K562 (cell line): Measurements from ENCODE around the gene ZBTB32. TPM values are rescaled to one million over a fixed set of nuclear protein-coding genes. Genes with fewer than 3 reads are reported as not detected.

ENCODE experiments used
- DACH1 ChIP-seq: fragments of 450-650 bp; IDR thresholded peaks from 2 replicates; pipeline ENCODE4 v1.6.1; 2018; ENCODE audit not compliant: partially characterized antibody
- EHMT2 ChIP-seq: fragments of 450-650 bp; IDR thresholded peaks from 2 replicates; pipeline ENCODE4 v1.6.1; 2018; ENCODE audit warnings: antibody characterized with exemption
- GABPA ChIP-seq: fragments of 200-800 bp; sonication (Bioruptor generic); conservative IDR thresholded peaks from 2 replicates; pipeline ENCODE4 v1.6.1; 2016; ENCODE audit warnings: low read depth, missing genetic modification characterization, missing compliant biosample characterization
- HBP1 ChIP-seq: fragments of 450-650 bp; formaldehyde crosslinking; IDR thresholded peaks from 2 replicates; pipeline ENCODE4 v1.4.0; 2022; ENCODE audit warnings: missing genetic modification characterization
- JUN ChIP-seq, 2 experiments: sonication (generic) in 1 of 2; formaldehyde crosslinking in 1 of 2; IDR thresholded peaks; 2 replicates each; pipeline versions ENCODE4 v1.6.1 to v1.8.0; 2012 to 2022; ENCODE audit warnings: borderline replicate concordance in 2 of 2, mild to moderate bottlenecking in 2 of 2, improper control_type of control experiment in 1 of 2, low read depth in 1 of 2, low read length in 1 of 2, missing genetic modification reagents in 1 of 2
- MIER1 ChIP-seq: fragments of 450-650 bp; IDR thresholded peaks from 2 replicates; pipeline ENCODE4 v1.6.1; 2016; ENCODE audit warnings: antibody characterized with exemption, mild to moderate bottlenecking, low read depth
- OTX1 ChIP-seq: fragments of 450-650 bp; formaldehyde crosslinking; IDR thresholded peaks from 2 replicates; pipeline ENCODE4 v1.4.0; 2022; ENCODE audit warnings: mild to moderate bottlenecking
- TAF1 ChIP-seq: IDR thresholded peaks from 2 replicates; pipeline ENCODE4 v1.6.1; 2011; ENCODE audit warnings: mild to moderate bottlenecking, low read length, moderate library complexity; ENCODE audit not compliant: insufficient read depth, control insufficient read depth, severe bottlenecking; ENCODE audit errors: extremely low read depth
- THRB ChIP-seq: fragments of 450-650 bp; formaldehyde crosslinking; conservative IDR thresholded peaks from 2 replicates; pipeline ENCODE4 v1.4.0; 2022; ENCODE audit warnings: mild to moderate bottlenecking, missing genetic modification characterization
- polyA plus RNA-seq, 8 experiments: library from polyadenylated mRNA; depleted of rRNA in 4 of 8; stranded (reverse) in 5 of 8; unstranded in 3 of 8; fragments of >200 nt; fragmentation: Nextera tagmentation in 2 of 8; fragmentation: Illumina TruSeq in 1 of 8; extraction: Ambion mirVana in 2 of 8; extraction: Trizol in 1 of 8; gene quantifications; 2 replicates each; pipeline versions ENCODE4 v1.2.1 to v1.2.3, GENCODE V29; 2011 to 2014; ENCODE audit warnings: inconsistent platforms in 1 of 8, missing spikeins in 1 of 8
- total RNA-seq, 7 experiments: library from RNA; depleted of rRNA in 6 of 7; stranded (reverse); fragments of >200 nt in 6 of 7; fragmentation: Illumina TruSeq in 2 of 7; extraction: Trizol in 2 of 7; gene quantifications; 2 replicates each; pipeline versions ENCODE4 v1.2.1 to v1.2.3, GENCODE V29; 2011 to 2021; ENCODE audit warnings: low replicate concordance in 1 of 7
- TF ChIP-seq, protein P1 (sequence below): fragments of 250-450 bp; sonication (Bioruptor Pico); IDR thresholded peaks from 2 replicates; pipeline ENCODE4 v1.4.0; 2020; ENCODE audit warnings: mild to moderate bottlenecking, moderate library complexity
- TF ChIP-seq, protein P2 (sequence below): fragments of 250-450 bp; sonication (Bioruptor Pico); IDR thresholded peaks from 2 replicates; pipeline ENCODE4 v1.5.0; 2021
- TF ChIP-seq, protein P3 (sequence below): sonication (generic); formaldehyde crosslinking; IDR thresholded peaks from 2 replicates; pipeline ENCODE4 v1.5.0; 2020; ENCODE audit warnings: missing genetic modification reagents

ZBTB32 gene
- total and polyA plus RNA-seq, 9 of the 15 experiments (the other 6 are each of a cell fraction or from before 2014, with no cell fraction given), result 0.20 TPM; not detected in 8

DNA sequence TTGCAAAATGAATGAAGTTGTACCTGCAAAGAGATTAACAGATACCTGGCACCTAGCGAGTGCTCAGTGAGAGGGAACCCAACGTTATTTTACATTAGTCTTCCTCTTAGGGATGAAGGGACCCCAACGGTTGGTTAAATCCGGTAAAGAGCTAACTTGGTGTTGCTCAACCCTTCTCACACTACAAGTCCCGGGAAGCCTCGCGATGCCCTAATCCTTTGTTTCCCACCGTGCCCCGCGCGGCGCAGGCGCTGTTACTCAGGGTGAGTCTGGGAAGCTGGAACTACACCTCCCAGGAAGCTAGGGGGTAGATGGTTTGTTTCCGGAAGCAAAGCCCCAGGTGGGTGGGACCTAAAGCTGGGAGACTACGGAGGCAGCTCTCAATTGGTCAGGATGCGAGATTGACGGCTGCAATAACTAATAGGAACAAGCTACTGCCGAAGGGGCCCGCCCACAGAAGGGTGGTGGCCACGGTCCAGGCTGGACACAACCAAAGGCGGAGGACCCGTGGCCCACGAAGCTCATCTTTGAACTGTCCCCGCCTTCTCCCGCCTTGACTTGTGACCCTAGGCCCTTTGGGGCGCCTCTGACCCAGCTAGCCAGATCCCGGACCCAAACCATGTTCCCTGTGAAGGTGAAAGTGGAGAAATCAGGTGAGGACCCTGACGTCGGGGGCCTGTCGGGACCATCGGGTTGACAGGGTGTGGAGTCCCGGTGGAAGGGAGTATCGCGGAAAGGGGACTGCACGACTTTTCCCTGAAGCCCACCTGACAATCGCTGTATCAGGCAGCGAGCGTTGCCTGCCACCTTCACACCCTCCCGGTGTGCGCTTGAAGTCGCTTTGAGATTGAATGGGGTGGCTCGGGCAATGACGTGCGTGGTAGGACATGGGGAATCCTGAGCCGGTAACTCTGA lies 44.0 kb downstream of the ZBTB32 start, which contains the start of gene LIN37 (continued):
- TF ChIP-seq, protein P1, sequence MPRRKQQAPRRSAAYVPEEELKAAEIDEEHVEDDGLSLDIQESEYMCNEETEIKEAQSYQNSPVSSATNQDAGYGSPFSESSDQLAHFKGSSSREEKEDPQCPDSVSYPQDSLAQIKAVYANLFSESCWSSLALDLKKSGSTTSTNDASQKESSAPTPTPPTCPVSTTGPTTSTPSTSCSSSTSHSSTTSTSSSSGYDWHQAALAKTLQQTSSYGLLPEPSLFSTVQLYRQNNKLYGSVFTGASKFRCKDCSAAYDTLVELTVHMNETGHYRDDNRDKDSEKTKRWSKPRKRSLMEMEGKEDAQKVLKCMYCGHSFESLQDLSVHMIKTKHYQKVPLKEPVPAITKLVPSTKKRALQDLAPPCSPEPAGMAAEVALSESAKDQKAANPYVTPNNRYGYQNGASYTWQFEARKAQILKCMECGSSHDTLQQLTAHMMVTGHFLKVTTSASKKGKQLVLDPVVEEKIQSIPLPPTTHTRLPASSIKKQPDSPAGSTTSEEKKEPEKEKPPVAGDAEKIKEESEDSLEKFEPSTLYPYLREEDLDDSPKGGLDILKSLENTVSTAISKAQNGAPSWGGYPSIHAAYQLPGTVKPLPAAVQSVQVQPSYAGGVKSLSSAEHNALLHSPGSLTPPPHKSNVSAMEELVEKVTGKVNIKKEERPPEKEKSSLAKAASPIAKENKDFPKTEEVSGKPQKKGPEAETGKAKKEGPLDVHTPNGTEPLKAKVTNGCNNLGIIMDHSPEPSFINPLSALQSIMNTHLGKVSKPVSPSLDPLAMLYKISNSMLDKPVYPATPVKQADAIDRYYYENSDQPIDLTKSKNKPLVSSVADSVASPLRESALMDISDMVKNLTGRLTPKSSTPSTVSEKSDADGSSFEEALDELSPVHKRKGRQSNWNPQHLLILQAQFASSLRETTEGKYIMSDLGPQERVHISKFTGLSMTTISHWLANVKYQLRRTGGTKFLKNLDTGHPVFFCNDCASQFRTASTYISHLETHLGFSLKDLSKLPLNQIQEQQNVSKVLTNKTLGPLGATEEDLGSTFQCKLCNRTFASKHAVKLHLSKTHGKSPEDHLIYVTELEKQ (CRISPR knock-in tag), result no peak
- TF ChIP-seq THRB (CRISPR knock-in tag) (no peak), GABPA (peak; percentile 96), JUN (IDR thresholded peaks at IDR 0.05; ENCODE audit: borderline replicate concordance, low read depth, low read length) (no peak), JUN (CRISPR knock-in tag; IDR thresholded peaks at IDR 0.05; ENCODE audit: borderline replicate concordance) (no peak), OTX1 (CRISPR knock-in tag) (no peak), EHMT2 (no peak), HBP1 (CRISPR knock-in tag) (no peak), MIER1 (no peak), DACH1 (no peak), TAF1 (peak; percentile 36)
- TF ChIP-seq, protein P2, sequence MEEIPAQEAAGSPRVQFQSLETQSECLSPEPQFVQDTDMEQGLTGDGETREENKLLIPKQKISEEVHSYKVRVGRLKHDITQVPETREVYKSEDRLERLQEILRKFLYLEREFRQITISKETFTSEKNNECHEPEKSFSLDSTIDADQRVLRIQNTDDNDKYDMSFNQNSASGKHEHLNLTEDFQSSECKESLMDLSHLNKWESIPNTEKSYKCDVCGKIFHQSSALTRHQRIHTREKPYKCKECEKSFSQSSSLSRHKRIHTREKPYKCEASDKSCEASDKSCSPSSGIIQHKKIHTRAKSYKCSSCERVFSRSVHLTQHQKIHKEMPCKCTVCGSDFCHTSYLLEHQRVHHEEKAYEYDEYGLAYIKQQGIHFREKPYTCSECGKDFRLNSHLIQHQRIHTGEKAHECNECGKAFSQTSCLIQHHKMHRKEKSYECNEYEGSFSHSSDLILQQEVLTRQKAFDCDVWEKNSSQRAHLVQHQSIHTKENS (CRISPR knock-in tag), result no peak
- TF ChIP-seq, protein P3, sequence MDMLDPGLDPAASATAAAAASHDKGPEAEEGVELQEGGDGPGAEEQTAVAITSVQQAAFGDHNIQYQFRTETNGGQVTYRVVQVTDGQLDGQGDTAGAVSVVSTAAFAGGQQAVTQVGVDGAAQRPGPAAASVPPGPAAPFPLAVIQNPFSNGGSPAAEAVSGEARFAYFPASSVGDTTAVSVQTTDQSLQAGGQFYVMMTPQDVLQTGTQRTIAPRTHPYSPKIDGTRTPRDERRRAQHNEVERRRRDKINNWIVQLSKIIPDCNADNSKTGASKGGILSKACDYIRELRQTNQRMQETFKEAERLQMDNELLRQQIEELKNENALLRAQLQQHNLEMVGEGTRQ (CRISPR knock-in tag), result no peak
